Liver (tissue), 3 donors: Measurements from ENCODE around the gene GPHN.

Experiments
- CTCF ChIP-seq: fragments of 150-350 bp; IDR thresholded peaks from 2 replicates; pipeline ENCODE4 v1.5.1; 2017; ENCODE audit warnings: improper control_type of control experiment, low read depth, low read length; ENCODE audit not compliant: missing input control
- HNF4A ChIP-seq, 2 donors: conservative IDR thresholded peaks; 2 replicates each; pipeline ENCODE4 v1.6.1; 2016; ENCODE audit warnings: antibody characterized with exemption in 2 of 2, mild to moderate bottlenecking in 2 of 2
- HNF4G ChIP-seq: IDR thresholded peaks from 2 replicates; pipeline ENCODE4 v1.6.1; 2016; ENCODE audit warnings: antibody characterized with exemption
- JUND ChIP-seq, 2 donors: IDR thresholded peaks; 2 replicates each; pipeline ENCODE4 v1.6.1; 2016; ENCODE audit warnings: antibody characterized with exemption in 2 of 2
- NR2F2 ChIP-seq: IDR thresholded peaks from 2 replicates; pipeline ENCODE4 v1.6.1; 2016; ENCODE audit warnings: antibody characterized with exemption
- RAD21 ChIP-seq, 2 donors: IDR thresholded peaks; 2 replicates each; pipeline ENCODE4 v1.6.1; 2016; ENCODE audit warnings: antibody characterized with exemption in 2 of 2, mild to moderate bottlenecking in 2 of 2
- RXRA ChIP-seq, 2 donors: IDR thresholded peaks; 2 replicates each; pipeline ENCODE4 v1.6.1; 2017 to 2018; ENCODE audit warnings: antibody characterized with exemption in 2 of 2, mild to moderate bottlenecking in 1 of 2
- SP1 ChIP-seq: IDR thresholded peaks from 2 replicates; pipeline ENCODE4 v1.6.1; 2018; ENCODE audit warnings: antibody characterized with exemption, mild to moderate bottlenecking
- YY1 ChIP-seq: IDR thresholded peaks from 2 replicates; pipeline ENCODE4 v1.6.1; 2016; ENCODE audit warnings: antibody characterized with exemption, mild to moderate bottlenecking
- TF ChIP-seq, protein P1 (sequence below): IDR thresholded peaks from 2 replicates; pipeline ENCODE4 v1.6.1; 2016; ENCODE audit warnings: antibody characterized with exemption, mild to moderate bottlenecking
- TF ChIP-seq, protein P2 (sequence below): IDR thresholded peaks from 2 replicates; pipeline ENCODE4 v1.6.1; 2016; ENCODE audit warnings: antibody characterized with exemption
- donor health status: healthy.
- donor health status: healthy.

GRCh38 chr14:66649498-66649897 is 141.6 kb downstream of the GPHN start:
- TF ChIP-seq NR2F2 (no peak), CTCF (no peak), RXRA (IDR thresholded peaks at IDR 0.05) (no peak), HNF4G (no peak), SP1 (no peak), YY1 (no peak), HNF4A (conservative IDR thresholded peaks at IDR 0.05) (no peak), RAD21 (IDR thresholded peaks at IDR 0.05) (no peak), JUND (IDR thresholded peaks at IDR 0.05) (no peak)
- TF ChIP-seq, protein P1, sequence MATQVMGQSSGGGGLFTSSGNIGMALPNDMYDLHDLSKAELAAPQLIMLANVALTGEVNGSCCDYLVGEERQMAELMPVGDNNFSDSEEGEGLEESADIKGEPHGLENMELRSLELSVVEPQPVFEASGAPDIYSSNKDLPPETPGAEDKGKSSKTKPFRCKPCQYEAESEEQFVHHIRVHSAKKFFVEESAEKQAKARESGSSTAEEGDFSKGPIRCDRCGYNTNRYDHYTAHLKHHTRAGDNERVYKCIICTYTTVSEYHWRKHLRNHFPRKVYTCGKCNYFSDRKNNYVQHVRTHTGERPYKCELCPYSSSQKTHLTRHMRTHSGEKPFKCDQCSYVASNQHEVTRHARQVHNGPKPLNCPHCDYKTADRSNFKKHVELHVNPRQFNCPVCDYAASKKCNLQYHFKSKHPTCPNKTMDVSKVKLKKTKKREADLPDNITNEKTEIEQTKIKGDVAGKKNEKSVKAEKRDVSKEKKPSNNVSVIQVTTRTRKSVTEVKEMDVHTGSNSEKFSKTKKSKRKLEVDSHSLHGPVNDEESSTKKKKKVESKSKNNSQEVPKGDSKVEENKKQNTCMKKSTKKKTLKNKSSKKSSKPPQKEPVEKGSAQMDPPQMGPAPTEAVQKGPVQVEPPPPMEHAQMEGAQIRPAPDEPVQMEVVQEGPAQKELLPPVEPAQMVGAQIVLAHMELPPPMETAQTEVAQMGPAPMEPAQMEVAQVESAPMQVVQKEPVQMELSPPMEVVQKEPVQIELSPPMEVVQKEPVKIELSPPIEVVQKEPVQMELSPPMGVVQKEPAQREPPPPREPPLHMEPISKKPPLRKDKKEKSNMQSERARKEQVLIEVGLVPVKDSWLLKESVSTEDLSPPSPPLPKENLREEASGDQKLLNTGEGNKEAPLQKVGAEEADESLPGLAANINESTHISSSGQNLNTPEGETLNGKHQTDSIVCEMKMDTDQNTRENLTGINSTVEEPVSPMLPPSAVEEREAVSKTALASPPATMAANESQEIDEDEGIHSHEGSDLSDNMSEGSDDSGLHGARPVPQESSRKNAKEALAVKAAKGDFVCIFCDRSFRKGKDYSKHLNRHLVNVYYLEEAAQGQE, result no peak
- TF ChIP-seq, protein P2, sequence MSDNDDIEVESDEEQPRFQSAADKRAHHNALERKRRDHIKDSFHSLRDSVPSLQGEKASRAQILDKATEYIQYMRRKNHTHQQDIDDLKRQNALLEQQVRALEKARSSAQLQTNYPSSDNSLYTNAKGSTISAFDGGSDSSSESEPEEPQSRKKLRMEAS, result no peak
